Measurements from ENCODE around the gene DUXB.

DUXB gene, protein sequence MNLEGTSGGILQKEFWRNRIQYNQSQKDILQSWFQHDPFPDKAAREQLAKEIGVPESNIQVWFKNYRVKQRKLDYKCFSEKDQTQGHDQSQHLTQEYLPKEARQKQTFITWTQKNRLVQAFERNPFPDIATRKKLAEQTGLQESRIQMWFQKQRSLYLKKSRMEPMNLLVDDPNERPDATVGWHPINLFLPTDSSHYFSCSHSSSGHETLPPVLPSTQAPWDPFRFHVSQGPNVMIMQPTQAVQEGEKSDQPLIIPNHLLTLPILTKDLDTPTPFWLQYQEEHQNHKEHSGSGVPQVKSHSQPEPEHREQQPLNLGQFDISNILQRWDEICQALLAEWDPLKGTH

DNA sequence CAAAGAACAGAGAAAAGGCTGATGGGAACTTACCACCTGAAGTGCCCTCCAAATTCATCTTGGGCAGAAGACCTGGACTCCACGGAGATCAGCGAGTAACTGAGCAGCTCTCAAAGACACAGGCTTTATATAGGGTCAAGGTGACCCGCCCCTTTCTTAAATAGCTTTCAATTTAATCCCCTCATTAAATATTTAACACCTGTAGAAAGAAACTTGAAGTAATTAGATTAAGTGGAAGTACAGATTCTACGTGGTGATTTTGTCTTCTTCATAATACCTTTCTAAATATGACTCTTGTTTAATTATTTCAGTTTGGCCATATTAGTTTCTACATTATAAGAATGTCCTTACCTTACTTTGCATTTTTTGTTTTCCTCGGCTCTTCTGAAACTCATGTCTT is at the start of gene DUXB:
Gene DUXB, minus strand, starts transcription at position 101 of the 400 bp plus-strand sequence. Its CDS starts 43 bp downstream, at position 58.
- DNase-seq (ENCODE audit: low read depth in 1 of 2, low spot score in 1 of 2) = no peak

DNA sequence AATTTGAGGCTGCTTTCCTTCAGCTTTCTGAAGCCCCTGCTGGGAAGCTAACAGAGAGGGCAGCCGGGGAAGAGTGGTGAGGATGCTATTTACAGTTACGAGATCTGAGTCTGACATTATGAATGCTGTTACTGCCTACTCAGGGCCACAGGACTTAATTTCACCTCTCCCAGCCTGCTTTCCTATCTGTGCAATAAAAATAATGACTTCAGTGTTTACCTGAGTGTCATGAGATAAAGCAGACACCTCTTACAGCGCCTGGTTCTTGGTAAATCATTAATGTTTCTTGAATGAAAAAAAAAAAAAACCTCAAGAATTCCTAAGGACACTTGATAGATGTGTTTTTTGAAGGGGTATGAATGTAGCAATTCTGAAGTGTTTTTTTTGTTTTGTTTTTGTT is 49.3 kb upstream of the DUXB start:
- DNase-seq (ENCODE audit: low read depth in 1 of 2, low spot score in 1 of 2) = no peak

DNA sequence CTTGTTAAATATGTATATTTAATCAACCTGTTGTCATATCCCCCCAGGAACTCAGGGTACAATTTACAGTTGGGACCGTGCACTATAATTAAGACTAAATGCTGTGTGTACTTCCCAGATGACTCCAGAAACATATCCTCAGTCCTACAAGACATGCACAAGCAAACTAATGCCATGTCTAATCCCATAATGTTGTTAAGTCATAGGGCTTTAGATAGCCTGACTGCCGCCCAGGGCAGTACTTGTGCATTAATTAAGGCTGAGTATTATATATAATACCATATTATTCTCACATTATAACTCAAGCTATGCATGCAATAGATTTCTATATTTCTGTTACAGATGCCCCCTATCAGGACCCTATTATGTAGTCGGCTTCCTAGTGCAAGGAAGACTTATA is 45.1 kb upstream of the DUXB start:
- DNase-seq (ENCODE audit: low read depth in 1 of 2, low spot score in 1 of 2) = no peak

DNA sequence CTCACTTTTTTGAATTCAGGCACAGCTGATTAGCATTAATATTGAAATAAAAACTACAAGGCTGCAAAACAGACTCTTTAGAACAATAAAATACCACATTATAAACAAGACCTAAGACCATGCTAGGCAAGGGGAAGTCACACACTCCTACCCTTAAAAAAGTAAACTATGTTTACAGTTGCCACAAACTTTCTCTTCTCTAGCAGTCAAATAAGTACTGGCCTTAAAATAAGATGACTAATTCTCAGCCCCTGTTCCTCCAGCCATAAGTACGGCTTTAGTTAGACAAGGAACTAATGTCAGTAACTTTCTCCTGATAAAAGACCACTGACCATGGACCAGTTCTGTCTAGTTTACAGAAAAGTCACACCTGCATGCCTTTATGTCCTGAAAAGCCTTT is 44.6 kb upstream of the DUXB start:
- DNase-seq (ENCODE audit: low read depth in 1 of 2, low spot score in 1 of 2) = no peak

DNA sequence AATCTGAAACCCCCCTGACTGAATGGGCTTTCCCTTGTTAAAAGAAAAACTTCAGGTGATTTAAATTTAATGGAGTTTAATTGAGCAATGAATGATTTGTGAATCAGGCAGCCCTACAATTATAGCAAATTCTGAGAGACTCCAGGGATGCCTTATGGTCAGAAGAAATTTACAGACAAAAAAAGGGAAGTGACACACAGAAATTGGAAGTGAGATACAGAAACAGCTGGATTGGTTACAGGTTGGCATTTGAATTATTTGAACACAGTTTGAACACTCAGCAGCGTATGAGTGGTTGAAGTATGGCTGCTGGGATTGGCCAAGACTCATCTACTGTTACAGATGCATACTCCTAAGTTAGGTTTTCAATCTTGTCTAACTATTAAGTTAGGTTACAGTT is 44.0 kb upstream of the DUXB start:
- no peak for DNase-seq (ENCODE audit: low read depth in 1 of 2, low spot score in 1 of 2)

DNA sequence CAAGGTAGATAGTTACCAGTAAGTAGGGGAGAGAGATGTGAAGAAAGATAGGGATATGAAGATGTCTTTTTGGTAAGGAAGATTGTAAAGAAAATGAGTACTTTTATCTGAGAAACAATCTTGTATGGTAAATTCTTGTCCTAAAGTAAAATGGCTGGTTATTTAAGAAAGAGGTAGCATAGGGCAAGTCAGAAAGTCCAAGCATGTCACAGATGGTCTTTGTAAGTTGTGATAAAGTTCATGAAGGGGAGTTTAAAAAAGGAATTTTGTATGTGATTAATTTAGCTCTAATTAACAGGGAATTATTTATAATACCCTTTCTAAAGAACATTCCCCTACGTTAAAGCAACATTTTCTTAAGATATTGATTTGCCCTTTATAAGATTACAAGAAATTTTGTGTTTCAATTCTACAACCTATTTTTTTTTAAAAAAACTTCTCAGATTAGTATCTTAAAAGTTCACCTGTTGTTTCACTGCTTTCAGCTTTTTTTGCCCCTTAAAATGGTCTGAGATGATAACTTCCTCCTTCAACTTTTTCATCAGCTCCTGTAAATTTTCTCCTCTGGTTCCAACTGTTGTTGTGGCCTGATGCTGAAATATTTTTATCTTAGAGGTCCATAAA is 41.3 kb upstream of the DUXB start:
- no peak for DNase-seq (ENCODE audit: low read depth in 1 of 2, low spot score in 1 of 2)

DNA sequence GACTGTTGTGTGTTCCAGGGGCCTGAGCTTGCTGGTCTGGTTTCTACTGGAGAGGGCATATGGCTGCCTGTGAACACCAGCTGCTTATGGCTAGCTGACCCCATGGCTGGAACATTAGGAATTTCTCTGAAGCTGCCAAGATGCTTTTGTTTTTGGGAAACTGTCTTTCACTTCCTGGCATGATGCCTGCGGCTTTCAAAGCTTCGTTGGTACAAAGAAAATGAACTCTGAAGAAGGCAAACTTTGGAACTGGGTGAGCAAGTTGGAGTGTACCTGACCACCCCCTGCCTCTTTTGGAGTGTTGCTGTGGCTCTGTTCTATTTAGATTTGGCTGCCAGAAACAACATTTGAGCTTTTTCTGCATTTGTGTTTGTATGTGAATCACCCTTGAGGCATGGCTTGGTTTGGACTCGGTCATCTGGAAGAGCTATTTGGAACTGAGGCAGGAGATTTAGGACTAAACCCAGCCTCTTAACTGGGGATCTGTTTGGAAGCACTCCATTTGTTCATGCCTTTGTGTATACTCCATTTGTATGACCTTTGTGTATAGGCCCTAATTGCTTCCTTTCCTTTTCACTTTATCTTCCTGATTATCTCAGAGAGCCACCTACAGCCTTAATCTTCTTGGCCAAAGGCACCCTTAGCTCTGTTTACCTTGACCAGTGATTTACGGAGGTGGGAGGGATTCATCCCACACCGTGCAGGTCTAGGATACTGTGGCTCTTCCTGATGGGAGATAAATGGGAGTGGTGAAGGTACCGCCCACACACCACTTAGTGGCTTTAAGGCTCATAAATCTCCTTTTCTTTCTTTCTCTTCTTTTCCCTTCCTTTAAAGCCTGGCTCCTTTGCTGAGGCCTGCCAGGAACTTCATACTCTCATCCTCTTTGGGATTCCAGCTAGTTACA is 32.3 kb upstream of the DUXB start:
- DNase-seq (ENCODE audit: low read depth in 1 of 2, low spot score in 1 of 2) = no peak

DNA sequence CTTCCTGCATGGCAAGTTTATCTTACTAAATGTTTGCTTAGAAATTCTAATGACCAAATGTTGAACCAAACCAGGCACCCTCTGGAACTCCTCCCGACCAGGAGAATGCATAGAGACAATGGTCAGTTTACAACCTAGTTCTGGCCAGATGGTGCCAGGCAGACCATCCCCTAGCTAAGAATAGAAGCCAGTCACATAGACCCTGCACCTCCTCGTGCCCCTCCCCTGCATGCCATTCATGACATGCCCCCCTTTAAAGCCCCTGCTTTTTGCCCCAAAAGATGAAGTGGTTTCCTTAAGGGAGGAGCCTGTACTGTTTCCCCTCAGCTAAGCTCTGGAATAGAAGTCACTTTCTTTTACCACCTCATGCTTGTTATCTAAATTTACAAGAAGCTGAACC is 31.6 kb upstream of the DUXB start:
- no peak for DNase-seq (ENCODE audit: low read depth in 1 of 2, low spot score in 1 of 2)

DNA sequence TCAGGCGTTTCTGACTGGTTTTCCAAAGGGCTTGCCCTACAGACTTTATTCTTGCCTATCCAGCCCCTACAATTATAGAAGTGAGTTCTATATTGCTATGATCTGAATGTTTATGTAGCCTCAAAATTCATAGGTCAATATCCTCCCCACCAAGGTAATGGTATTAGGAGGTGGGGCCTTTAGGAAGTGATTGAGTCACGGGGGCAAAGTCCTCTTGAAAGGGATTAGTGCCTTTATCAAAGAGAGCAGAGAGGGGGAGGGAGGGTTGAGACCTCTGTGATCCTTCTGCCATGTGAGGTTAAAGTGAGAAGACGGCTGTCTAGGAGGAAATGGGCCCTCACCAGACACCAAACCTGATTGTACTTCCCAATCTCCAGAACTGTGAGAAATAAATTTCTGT is 26.0 kb upstream of the DUXB start:
- no peak for DNase-seq (ENCODE audit: low read depth in 1 of 2, low spot score in 1 of 2)

DNA sequence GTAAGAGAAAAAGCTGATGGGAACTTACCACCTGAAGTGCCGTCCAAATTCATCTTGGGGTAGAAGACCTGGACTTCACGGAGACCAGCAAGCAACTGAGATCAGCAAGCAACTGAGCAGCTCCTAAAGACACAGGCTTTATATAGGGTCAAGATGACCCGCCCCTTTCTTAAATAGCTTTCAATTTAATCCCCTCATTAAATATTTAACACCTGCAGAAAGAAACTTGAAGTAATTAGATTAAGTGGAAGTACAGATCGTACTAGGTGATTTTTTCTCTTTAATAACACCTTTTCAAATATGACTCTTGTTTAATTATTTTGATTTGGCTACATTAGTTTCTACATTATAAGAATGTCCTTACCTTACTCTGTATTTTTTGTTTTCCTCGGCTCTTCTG is 25.1 kb upstream of the DUXB start, which contains the start of gene CPHXL:
Gene CPHXL, minus strand, starts transcription at position 101 of the 400 bp plus-strand sequence. Its CDS starts 48 bp downstream, at position 53.
- DNase-seq (ENCODE audit: low read depth in 1 of 2, low spot score in 1 of 2) = no peak

DNA sequence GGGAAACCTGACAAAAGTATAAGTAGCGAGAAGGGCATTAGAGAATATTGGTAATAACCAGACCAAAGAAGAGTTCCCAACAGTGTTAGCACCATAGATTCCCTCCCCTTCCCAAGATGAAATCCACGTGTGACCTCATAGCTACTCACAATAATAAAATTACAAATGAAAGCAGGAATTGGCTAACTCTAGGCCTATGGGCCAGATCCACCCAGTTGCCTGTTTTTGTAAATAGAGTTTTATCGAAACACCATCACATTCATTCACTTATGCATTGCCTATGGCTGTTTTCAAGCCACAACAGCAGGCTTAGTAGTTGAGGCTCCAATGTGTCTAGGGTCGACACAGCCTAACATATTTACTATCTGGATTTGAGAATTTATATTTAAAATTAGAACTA is 17.2 kb upstream of the DUXB start:
- no peak for DNase-seq (ENCODE audit: low read depth in 1 of 2, low spot score in 1 of 2)

DNA sequence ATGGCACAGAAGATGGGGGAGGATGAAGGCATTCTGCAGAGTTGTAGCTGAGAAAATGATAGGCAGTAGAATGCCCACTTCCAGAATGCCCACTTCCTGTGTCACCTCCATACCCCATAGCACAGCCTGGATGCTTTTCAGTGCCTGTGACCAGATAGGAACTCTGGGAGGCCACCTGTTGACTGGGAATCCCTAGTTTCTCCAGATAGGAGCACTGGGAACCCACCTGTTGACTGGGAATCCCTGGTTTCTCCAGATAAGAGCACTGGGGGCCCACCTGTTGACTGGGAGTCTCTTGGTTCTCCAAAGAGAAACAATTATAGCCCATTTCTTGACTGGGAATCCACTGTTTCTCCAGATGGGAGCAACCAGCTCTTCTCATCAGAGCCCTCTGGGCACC is 13.4 kb upstream of the DUXB start:
- DNase-seq (ENCODE audit: low read depth in 1 of 2, low spot score in 1 of 2) = no peak

DNA sequence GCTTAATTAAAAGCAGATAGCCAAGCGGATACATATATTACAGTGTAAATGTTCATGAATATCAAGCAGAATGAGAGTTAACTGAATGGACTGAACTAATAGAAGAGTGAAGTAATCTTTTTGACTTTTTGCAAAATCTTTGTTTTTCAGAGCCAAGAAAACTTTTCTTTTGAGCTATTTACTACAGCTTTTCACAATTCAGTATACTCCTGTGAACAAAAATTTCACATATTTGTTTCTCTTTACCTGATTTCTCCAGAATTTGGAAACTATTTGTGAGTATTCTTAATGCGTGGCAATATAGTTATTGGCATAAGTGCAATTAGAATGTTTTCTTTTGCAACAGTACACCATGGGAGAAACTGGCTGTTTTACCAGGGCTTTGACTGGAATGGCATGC is 9.1 kb upstream of the DUXB start:
- DNase-seq (ENCODE audit: low read depth in 1 of 2, low spot score in 1 of 2) = no peak

DNA sequence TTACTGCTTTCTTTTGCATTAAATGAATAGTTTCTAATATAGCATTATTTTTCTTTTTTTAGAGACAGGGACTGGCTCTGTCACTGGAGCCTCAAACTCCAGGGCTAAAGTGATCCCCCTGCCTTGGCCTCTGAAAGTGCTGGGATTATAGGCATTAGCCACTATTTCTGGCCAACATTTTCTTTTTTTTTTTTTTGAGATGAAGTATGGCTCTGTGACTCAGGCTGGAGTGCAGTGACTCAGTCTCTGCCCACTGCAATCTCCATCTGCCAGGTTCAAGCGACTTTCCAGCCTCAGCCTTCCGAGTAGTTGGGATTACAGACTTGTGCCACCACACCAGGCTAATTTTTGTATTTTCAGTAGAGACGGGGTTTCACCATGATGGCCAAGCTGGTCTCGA is 2.0 kb upstream of the DUXB start:
- no peak for DNase-seq (ENCODE audit: low read depth in 1 of 2, low spot score in 1 of 2)

DNA sequence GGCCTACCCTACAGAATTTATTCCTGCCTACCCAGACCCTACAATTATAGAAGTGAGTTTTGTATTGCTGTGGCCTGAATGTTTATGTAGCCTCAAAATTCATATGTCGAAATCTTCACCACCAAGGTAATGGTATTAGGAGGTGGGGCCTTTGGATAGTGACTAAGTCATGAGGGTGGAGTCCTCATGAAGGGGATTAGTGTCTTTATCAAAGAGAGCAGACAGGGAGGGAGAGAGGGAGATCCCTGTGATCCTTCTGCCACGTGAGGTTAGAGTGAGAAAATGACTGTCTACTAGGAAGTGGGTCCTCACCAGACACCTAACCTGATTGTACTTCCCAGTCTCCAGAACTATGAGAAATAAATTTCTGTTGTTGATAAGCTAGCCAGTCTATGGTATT is 981 bp upstream of the DUXB start:
- no peak for DNase-seq (ENCODE audit: low read depth in 1 of 2, low spot score in 1 of 2)

DNA sequence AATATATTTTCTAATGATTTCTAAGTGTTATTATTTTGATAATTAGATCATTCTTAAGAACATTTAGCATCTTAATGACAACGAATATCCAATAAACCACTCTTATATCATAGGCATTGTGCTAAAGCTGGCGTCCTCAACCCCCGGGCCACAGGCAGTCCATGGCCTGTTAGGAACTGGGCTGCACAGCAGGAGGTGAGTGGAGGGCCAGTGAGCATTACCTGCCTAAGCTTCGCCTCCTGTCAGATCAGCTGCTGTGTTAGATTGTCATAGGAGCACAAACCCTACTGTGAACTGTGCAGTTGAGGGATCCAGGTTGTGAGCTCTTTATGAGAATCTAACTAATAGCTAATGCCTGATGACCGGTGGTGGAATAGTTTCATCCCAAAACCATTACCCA is 3.7 kb downstream of the DUXB start:
- no peak for DNase-seq (ENCODE audit: low read depth in 1 of 2, low spot score in 1 of 2)

DNA sequence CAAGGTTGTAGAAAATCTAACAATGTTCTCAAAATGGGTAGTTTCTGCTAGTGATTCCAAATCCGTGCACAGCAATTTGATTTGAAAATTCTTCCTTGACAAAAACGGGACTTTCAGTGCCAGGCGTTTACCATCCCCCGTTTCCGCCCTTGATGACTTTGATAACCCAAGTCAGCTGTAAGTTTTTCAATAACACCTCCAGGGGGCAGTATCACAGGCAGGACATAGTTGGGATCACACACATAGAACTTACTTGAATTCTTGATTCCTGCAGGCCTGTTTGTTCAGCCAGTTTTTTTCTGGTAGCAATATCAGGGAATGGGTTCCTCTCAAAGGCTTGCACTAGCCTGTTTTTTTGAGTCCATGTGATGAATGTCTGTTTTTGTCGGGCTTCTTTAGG is 5.6 kb downstream of the DUXB start:
- DNase-seq (ENCODE audit: low read depth in 1 of 2, low spot score in 1 of 2) = no peak

DNA sequence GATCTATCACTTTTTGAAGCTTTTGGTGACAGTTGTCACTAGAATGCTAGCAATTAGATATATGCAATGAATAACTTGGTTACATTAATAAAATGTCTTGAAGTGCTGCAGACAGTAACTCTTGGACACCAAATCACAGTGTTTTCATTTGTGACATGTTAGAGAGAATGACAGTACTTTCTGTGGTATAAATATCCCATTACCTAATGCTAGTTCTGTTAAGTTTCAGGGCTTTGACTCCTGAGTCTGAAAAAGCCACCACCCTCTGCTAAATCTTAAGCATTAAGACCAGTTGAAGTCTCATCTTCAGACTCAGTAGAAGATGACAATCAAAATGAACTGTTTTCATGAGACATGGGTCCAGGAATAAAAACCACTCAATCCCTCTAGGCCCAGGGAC is 13.9 kb downstream of the DUXB start:
- DNase-seq (ENCODE audit: low read depth in 1 of 2, low spot score in 1 of 2) = no peak

DNA sequence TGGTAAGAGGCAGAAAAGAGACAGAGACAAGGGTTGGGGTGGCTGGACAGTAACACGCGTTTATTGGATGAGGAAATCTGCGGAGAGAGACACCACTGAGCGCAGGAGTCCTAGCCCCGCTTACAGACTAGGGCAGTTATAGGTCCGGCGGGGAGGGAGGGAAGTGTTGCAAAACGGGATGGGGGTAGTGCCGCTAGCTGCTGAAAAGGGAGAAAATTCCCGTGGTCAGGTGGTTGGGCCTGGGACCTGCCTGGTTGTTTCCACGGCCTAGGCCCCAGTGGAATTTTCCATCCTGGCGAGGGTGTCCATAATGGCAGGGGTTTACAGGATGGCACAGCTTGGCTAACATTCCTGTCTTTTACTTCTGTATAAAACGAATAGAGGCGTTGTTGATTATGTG is 19.0 kb downstream of the DUXB start:
- DNase-seq (ENCODE audit: low read depth in 1 of 2, low spot score in 1 of 2) = no peak

DNA sequence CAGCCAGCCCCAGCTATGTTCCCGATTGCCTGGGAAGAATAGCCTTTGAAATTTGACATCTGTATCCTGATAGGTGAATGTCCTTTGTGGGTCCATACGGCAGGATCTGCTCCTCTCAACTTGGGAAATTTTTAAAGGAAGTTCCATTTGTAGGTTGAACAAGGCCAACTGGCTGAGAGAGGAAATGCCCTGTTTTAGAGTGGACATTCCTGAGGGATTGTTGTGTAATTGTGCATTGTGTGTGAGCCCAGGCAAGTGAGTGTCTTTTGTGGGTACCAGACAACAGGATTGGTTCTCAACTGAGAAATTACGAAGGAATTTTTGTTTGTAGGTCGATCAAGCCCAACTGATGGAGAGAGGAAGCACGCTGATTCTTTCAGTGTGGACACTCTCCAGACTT is 21.9 kb downstream of the DUXB start:
- DNase-seq (ENCODE audit: low read depth in 1 of 2, low spot score in 1 of 2) = no peak

DNA sequence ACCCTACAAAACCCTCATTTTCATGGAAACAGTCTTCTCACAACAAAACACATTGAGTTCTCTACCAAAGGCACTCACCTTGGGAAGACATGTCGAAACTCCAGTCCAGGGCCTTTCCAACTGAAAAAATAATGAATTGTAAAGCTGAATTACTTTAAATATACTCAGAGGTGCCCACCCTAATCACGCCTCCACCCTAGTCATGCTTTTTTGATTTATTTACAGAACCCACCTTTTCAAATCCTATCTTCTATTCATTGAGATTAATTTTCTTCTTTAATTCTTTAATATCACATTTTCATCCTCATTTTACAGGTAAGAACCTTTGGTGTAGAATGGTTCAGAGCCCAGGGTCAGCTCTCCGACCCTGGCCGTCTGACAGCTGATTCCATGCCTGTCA is 24.4 kb downstream of the DUXB start, which contains the start of gene CPHXL2:
Gene CPHXL2, minus strand, starts transcription at position 101 of the 400 bp plus-strand sequence. Its CDS starts 10 bp downstream, at position 91.
- no peak for DNase-seq (ENCODE audit: low read depth in 1 of 2, low spot score in 1 of 2)

DNA sequence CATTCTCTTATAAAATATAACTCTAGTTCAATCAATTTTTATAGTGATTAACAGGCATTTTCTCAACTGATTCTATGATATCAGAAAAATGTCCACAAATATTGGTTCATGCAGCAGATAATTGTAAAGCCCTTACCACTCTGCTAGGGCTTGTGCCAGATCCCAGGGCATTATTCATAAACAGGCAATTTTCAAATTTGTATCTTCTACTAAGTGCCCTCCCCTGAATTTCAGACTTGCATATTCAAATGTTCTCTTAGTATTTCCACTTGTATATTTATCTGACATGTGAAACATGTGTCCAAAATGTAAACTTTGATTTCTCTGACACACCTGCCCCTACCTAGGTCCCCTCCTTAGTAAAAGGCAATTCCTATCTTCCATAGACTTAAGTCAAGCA is 33.8 kb downstream of the DUXB start:
- no peak for DNase-seq (ENCODE audit: low read depth in 1 of 2, low spot score in 1 of 2)
